Activated naive CD8-positive, alpha-beta T cell treated with anti-CD3 and anti-CD28 coated beads, Interleukin-2, amount 50 U/mL, for 16 hours (primary cell): Measurements from ENCODE around the gene INSM1.

Experiments
- DNase-seq: peaks from one replicate; pipeline ENCODE4 v3.0.0-alpha.2; 2020; ENCODE audit warnings: low read depth, low spot score

Gene INSM1

GRCh38 chr20:20362774-20363433 is 5.0 kb upstream of the INSM1 start:
- no peak for DNase-seq

- DNase-seq, result no peak
Measured at GRCh38 chr20:20363434-20363798, 4.5 kb upstream of the INSM1 start.

DNA sequence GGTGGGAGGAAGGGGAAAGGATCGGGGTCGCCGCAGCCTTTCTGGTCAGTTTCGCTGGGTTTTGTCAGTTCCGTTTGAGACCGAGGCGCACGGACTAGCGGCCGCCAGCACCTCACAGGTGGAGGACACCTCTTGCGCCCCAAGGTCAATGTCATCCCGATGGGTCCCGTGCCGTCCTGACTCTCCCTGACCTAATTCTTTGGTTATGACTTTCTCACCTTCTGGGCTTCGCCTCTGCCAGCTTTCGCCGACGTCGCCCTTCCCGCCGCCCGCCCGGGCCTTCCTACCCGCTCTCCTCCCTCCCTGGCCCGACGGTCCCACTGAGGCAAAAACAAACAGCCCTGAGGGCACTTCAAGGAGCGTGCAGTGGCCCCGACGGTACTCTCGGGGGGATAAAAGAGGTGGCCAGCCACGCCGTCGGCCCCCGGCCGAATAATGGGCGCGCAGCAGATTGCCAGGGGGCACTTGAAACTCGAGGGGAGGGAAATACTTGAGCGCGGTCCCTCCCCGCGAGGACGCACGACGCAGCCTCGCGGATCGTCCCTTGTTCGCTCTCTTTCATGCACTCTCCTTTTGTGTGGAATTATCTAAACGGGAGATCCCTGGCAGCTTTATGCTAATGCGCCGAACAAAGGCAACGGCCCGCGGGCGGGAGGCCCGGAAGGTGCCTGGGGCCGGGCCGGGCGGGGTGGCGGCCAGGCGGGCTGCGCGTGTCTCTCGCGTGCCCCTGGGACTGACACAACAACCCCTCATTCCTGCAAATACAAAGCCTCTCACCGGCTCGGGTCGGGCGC is 3.9 kb upstream of the INSM1 start:
- no peak for DNase-seq

DNA sequence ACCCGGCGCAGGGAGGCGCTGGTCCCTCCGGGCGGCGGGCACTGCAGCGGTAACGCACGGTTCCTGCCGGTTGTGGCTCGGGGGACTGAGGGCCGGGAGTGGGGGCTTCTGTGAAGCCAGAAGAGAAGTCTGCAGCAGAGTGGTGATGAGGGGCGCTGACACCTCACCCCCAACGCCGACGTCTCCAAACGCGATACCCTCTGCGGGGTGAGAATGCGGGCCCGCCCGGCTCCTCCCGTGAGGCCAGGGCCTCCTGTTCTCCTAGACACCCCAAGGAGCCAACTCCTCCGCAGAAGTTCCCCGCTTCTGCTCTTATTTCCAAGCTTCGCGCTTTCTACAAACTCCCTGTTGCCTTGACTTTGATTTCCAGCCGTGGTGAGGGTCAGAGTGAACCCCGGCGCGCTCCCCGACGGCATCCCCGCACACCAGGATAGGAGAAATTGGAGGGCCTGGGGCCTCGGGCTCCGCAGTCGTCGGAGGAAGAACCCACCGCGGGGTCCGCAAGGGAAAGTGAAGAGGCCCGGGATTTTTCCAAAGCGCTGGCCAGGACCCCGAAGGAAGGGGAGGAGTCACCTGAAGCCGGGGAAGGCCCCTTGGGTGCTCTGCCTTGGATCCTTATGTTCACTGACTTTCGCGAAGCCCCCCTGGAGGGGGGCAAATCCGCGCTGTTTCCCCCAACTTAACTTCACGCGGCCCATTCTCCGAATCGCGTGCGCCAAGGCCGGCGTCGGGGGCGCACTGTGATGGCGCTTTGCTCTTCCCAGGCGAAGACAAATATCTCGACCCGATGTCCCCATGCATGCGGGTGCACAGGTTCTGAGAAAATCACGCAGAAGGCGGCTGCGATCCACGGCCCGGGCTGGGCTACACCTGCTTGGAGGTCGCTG is 3.1 kb upstream of the INSM1 start:
- no peak for DNase-seq

DNA sequence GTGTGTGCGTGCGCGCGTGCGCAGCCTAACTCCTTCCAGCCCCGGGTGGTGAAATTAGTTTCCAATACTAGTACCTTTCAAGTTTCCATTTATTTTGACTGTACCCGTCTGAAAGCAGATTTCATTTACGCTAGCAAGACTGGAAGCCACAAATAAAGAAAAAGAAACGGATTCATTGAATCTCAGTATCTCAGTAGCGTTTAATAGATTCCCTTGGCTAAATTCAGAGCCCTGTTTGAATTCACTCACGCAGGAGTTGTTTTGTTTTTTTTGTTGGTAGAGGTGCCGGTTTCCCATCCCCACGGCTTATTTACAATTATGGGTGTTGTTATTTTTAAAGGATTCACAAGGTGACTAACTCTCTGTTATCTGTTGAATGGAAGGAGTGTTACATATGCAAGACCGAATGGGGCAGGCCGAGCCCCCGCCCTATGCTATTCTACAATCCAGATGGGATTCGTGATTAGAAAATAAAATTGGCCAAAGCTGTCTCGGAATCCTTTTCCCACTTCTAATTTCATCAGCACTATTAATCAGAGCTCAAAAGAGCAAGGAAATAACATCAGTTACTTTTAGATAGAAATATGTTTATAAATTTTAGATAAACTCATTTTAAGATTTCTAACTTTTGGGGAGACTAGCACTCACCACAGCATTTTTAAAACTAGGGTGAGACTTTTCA is 2.3 kb upstream of the INSM1 start:
- no peak for DNase-seq

DNA sequence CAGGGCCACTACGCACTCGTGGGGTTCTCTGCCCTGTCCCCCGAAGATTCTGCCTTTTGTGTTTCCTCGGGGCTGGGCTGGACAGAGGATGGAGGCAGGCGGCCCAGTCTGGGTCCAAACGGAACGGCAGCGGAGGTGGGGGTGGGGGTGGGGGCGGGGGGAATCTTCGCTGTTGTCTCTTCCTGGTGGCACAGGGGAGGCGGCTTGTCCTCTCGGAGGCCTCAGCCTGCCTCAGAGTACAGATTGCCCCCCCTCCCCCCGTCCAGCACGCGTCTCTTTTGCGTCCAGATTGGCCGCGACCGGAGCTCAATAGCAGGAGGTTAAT is 1.4 kb upstream of the INSM1 start:
- no peak for DNase-seq

GRCh38 chr20:20366876-20367574 is 879 bp upstream of the INSM1 start:
- DNase-seq, result no peak

DNA sequence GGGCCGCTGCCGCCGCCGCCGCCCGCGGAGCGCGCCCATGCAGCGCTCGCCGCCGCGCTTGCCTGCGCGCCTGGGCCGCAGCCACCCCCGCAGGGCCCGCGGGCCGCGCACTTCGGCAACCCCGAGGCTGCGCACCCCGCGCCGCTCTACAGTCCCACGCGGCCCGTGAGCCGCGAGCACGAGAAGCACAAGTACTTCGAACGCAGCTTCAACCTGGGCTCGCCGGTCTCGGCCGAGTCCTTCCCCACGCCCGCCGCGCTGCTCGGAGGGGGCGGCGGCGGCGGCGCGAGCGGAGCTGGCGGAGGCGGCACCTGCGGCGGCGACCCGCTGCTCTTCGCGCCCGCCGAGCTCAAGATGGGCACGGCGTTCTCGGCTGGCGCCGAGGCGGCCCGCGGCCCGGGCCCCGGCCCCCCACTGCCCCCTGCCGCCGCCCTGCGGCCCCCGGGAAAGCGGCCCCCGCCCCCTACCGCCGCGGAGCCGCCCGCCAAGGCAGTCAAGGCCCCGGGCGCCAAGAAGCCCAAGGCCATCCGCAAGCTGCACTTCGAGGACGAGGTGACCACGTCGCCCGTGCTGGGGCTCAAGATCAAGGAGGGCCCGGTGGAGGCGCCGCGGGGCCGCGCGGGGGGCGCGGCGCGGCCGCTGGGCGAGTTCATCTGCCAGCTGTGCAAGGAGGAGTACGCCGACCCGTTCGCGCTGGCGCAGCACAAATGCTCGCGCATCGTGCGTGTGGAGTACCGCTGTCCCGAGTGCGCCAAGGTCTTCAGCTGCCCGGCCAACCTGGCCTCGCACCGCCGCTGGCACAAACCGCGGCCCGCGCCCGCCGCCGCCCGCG is 730 bp downstream of the INSM1 start:
- no peak for DNase-seq

DNA sequence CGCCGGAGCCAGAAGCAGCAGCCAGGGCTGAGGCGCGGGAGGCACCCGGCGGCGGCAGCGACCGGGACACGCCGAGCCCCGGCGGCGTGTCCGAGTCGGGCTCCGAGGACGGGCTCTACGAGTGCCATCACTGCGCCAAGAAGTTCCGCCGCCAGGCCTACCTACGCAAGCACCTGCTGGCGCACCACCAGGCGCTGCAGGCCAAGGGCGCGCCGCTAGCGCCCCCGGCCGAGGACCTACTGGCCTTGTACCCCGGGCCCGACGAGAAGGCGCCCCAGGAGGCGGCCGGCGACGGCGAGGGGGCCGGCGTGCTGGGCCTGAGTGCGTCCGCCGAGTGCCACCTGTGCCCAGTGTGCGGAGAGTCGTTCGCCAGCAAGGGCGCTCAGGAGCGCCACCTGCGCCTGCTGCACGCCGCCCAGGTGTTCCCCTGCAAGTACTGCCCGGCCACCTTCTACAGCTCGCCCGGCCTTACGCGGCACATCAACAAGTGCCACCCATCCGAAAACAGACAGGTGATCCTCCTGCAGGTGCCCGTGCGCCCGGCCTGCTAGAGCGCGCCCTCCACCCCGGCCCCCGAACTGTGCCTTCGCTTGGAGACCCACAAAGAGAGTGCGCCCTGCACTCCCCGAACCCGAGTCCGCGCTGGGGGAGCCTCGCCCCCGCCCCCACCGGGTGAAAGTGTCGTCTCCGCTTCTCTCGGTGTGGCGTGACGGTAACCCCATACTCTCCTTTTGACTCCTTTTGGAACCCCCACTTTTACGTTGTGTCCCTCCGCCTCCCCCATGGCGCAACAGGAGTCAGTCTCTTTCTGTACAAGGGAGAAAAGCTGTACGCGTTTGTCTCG is 1.6 kb downstream of the INSM1 start:
- DNase-seq, result no peak

DNA sequence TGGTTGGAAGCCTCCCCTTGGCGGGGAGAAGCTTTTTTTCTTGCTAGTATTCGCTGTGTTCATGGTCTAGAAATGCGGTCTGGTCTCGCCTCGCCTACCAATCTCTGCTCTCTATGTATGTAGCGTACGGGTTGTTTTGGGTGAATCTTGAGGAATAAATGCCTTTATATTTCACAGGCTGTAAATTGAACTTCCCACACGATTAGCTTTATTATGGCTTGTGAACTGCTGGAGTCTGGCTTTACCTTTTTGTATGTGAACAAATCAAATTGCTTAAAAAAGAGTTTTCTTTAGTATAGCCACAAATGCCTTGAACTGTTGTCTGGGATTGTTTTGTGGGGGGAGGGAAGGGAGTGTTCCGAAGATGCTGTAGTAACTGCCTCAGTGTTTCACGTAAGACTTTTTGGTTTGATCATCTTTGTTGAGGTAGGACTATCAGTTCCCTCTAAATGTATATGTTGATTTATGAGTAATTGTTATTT is 2.2 kb downstream of the INSM1 start:
- DNase-seq, result no peak

DNA sequence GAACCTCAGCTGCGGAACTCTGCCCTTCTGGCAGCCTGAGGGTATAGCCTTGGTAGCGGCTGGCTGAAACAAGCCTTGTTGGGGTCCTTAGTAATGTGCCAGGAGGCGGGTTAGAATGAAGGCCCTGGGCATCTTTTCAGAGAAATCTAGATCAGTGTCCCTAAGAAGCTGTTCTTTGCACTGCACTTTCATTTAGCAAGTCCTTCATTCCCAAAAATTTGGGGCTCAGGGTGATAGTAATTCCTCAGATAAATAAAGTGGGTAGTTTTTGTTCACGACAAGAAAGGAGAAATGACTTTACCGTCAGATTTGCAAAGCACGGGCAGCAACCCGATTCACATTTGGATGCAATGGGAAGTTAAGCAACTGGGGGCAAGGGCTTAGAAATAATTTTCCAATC is 3.2 kb downstream of the INSM1 start:
- DNase-seq, result no peak

- DNase-seq, result no peak
Measured at GRCh38 chr20:20371681-20372080, 3.8 kb downstream of the INSM1 start.

DNA sequence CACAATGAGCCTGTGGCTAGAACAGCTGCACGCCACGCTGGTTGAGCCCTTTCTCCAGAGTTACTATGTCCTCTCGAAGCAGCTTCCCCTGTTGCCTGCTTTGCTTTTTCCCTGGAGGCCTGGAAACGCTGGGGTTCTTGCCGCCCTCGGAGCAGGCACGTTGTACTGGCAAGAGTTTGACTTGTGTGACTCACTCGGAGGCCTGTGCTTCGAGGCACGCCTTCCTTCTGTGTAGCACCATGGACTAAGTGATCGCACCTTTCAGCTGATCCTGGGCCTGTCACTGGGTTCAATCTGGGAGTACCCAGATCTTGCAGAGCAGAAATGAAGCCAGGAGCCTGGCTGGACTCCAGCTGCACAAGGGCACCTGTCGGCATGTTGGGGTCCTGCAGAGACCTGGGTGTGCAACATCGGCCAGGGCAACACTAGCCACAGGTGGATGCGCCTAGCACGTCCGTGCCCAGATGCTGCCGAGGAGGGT is 5.2 kb downstream of the INSM1 start:
- DNase-seq, result no peak

DNA sequence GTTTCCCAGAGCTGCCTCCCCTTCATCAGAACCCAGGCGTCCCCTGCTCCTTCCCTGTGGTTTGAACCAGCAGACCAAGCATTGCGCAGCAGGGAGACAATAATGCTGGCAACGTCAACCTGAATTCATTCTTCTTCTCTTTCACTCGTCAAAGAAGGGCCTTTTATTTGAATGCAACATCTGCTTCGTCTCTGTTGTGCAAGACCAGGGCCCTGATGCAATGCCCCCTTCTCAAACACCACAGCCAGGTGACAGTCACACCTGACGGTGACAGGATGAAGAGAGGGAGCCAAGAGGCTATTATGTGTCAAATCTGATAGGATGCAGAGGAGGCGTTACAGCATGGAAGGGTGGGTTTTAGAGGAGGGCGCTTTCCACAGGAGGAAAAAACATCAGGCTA is 8.0 kb downstream of the INSM1 start:
- no peak for DNase-seq

GRCh38 chr20:20386192-20386591 is 18.3 kb downstream of the INSM1 start:
- DNase-seq, result no peak

DNA sequence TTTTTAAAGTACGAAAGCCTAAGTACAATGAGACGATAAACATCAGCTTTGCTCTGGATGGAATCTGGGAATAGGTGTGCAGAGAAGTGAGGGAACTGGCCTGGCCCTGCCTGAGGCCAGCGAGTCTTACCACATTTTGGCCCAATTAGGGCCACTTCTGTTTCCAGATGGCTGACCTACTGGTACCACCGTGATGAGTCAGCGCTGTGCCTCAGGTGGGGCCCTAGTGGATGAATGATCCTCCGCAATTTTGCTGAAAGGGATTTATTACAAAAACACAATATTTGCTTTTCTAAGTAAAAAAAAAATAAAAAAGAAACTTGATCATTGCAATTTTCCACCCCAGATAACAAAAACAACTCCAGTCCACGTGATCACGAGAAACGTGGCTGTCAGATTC is 22.5 kb downstream of the INSM1 start:
- no peak for DNase-seq

- DNase-seq, result no peak
Measured at GRCh38 chr20:20391115-20391514, 23.2 kb downstream of the INSM1 start.

DNA sequence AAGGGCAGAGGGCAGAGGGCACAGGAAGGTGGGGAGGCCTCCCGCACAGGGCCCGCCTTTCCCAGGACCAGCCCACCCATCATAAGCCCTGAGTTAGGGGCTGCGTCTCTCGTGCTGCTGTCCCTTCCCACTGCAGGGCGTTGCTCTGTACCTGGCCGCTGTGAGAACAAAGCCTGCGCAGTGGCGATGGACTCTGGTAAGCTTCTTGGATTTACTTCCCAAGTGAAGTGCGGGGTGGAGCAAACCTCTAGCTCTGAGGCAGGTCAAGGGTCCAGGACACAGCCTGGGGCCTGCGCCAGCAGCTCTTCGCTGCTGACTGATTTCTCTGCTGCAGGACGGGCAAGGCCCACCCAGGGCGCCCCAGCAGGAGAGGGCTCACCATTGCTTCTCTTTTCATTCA is 23.9 kb downstream of the INSM1 start:
- DNase-seq, result no peak
